WTC11 (cell line): Measurements from ENCODE around the gene FOXP1. TPM values are rescaled to one million over a fixed set of nuclear protein-coding genes. Genes with fewer than 3 reads are reported as not detected.

Source experiments
- ATAC-seq: fragments of 200-7000 bp; cut with Tn5 transposase; 2 replicates; pipeline ENCODE4 v1.10.0; 2021; ENCODE audit warnings: mild to moderate bottlenecking, moderate library complexity
- CTCF ChIA-PET: fragments of 300-600 bp; sonication (Branson Sonifier 250); formaldehyde crosslinking; loops from one replicate; lab custom pipeline; 2021; ENCODE audit warnings: antibody characterized with exemption; lab: Charles Lee
- POLR2A ChIA-PET: fragments of 350-600 bp; sonication (Branson Sonifier 250); formaldehyde crosslinking; loops from one replicate; lab custom pipeline; 2021; ENCODE audit warnings: antibody characterized with exemption; lab: Charles Lee
- DNase-seq: peaks from one replicate; pipeline ENCODE4 v3.0.0; 2021; ENCODE audit warnings: low spot score
- H3K27ac Mint-ChIP-seq: 2 replicates; pipeline ENCODE4 v1.8.0; 2021; ENCODE audit warnings: mixed read lengths
- H3K27me3 Mint-ChIP-seq: 2 replicates; pipeline ENCODE4 v1.8.0; 2021; ENCODE audit warnings: low read depth, mild to moderate bottlenecking, moderate library complexity, mixed read lengths
- H3K36me3 Mint-ChIP-seq: 2 replicates; pipeline ENCODE4 v1.8.0; 2021; ENCODE audit warnings: mixed read lengths
- H3K4me1 Mint-ChIP-seq: 2 replicates; pipeline ENCODE4 v1.8.0; 2022; ENCODE audit warnings: mixed read lengths
- H3K4me3 Mint-ChIP-seq: 2 replicates; pipeline ENCODE4 v1.8.0; 2021; ENCODE audit warnings: mild to moderate bottlenecking, moderate library complexity, mixed read lengths
- H3K9me3 Mint-ChIP-seq: 2 replicates; pipeline ENCODE4 v1.8.0; 2021; ENCODE audit warnings: mixed read lengths
- AFF4 ChIP-seq: sonication (generic); formaldehyde crosslinking; IDR thresholded peaks from 2 replicates; pipeline ENCODE4 v1.8.1; 2023; ENCODE audit warnings: mild to moderate bottlenecking, missing genetic modification reagents, borderline replicate concordance
- ATF6 ChIP-seq: sonication (generic); formaldehyde crosslinking; IDR thresholded peaks from 2 replicates; pipeline ENCODE4 v1.8.1; 2023; ENCODE audit warnings: mild to moderate bottlenecking, missing genetic modification reagents
- CBFB ChIP-seq: sonication (generic); formaldehyde crosslinking; IDR thresholded peaks from 2 replicates; pipeline ENCODE4 v1.8.1; 2022; ENCODE audit warnings: mild to moderate bottlenecking, low read depth, missing genetic modification reagents
- E2F4 ChIP-seq: sonication (generic); formaldehyde crosslinking; IDR thresholded peaks from 2 replicates; pipeline ENCODE4 v1.8.1; 2022; ENCODE audit warnings: low read depth, mild to moderate bottlenecking, moderate library complexity, missing genetic modification reagents, borderline replicate concordance
- E2F5 ChIP-seq: sonication (generic); formaldehyde crosslinking; IDR thresholded peaks from 2 replicates; pipeline ENCODE4 v1.8.1; 2022; ENCODE audit warnings: mild to moderate bottlenecking, moderate library complexity, missing genetic modification reagents
- FOXP4 ChIP-seq: sonication (generic); formaldehyde crosslinking; IDR thresholded peaks from 2 replicates; pipeline ENCODE4 v1.8.0; 2022; ENCODE audit warnings: mild to moderate bottlenecking, missing genetic modification reagents
- GRHL2 ChIP-seq: fragments of 250-450 bp; sonication (Bioruptor Pico); IDR thresholded peaks from 2 replicates; pipeline ENCODE4 v1.8.0; 2022; ENCODE audit warnings: mild to moderate bottlenecking, moderate library complexity; ENCODE audit not compliant: insufficient replicate concordance, severe bottlenecking
- HMGA2 ChIP-seq: fragments of 250-450 bp; sonication (Bioruptor Pico); IDR thresholded peaks from 2 replicates; pipeline ENCODE4 v1.4.0; 2021; ENCODE audit warnings: mild to moderate bottlenecking, moderate library complexity
- JUN ChIP-seq: sonication (generic); formaldehyde crosslinking; IDR thresholded peaks from 2 replicates; pipeline ENCODE4 v1.8.0; 2023; ENCODE audit warnings: mild to moderate bottlenecking, missing genetic modification reagents
- NR3C1 ChIP-seq: sonication (generic); formaldehyde crosslinking; conservative IDR thresholded peaks from 2 replicates; pipeline ENCODE4 v1.8.1; 2023; ENCODE audit warnings: low read depth, mild to moderate bottlenecking, missing genetic modification reagents
- RELA ChIP-seq: sonication (generic); formaldehyde crosslinking; IDR thresholded peaks from 2 replicates; pipeline ENCODE4 v1.8.1; 2022; ENCODE audit warnings: missing genetic modification reagents, mild to moderate bottlenecking, borderline replicate concordance
- SMAD3 ChIP-seq: sonication (generic); formaldehyde crosslinking; IDR thresholded peaks from 2 replicates; pipeline ENCODE4 v1.8.0; 2022; ENCODE audit warnings: missing genetic modification reagents, mild to moderate bottlenecking, borderline replicate concordance
- SP1 ChIP-seq: sonication (generic); formaldehyde crosslinking; conservative IDR thresholded peaks from 2 replicates; pipeline ENCODE4 v1.8.1; 2022; ENCODE audit warnings: missing genetic modification reagents
- TEAD4 ChIP-seq: sonication (generic); formaldehyde crosslinking; IDR thresholded peaks from 2 replicates; pipeline ENCODE4 v1.8.0; 2022; ENCODE audit warnings: mild to moderate bottlenecking, missing genetic modification reagents
- ZBTB43 ChIP-seq: sonication (generic); formaldehyde crosslinking; IDR thresholded peaks from 2 replicates; pipeline ENCODE4 v1.8.1; 2023; ENCODE audit warnings: mild to moderate bottlenecking, missing genetic modification reagents
- ZNF219 ChIP-seq: sonication (generic); formaldehyde crosslinking; IDR thresholded peaks from 2 replicates; pipeline ENCODE4 v1.8.0; 2023; ENCODE audit warnings: missing genetic modification reagents, mild to moderate bottlenecking, borderline replicate concordance
- ZNF671 ChIP-seq: fragments of 250-450 bp; sonication (Bioruptor Pico); IDR thresholded peaks from 2 replicates; pipeline ENCODE4 v1.8.0; 2021; ENCODE audit warnings: mild to moderate bottlenecking
- total RNA-seq: library from RNA; stranded (reverse); gene quantifications from 3 replicates; pipeline ENCODE4 v1.2.3, GENCODE V29; 2021

The FOXP1 gene
- total RNA-seq, 1 experiment from 2014 or later = 25.8 TPM

GRCh38 chr3:71398157-71398836, 185.2 kb downstream of the FOXP1 start (continued):
- no peak for TF ChIP-seq JUN (CRISPR knock-in tag)
- no peak for TF ChIP-seq SP1

GRCh38 chr3:71397726-71398125, 185.8 kb downstream of the FOXP1 start:
- Mint-ChIP-seq H3K9me3 (no peaks in the 10 kb centered on the region), H3K4me1 (peaks cover 18% of the 10 kb centered on the region), H3K27ac (no peak overlapping the region), H3K27me3 (no peaks in the 10 kb centered on the region), H3K4me3 (no peak overlapping the region), H3K36me3 (no peaks in the 10 kb centered on the region)
- no peak for DNase-seq
- no peak for ATAC-seq
- CTCF ChIA-PET = interaction anchor here (0.5 to 2.3 kb wide), 26 partner anchors 8 to 426 kb away, joined by 3 to 16 read pairs (median 4); no protein-coding TSS in a partner anchor
- TF ChIP-seq FOXP4 (CRISPR knock-in tag) = no peak
- no peak for TF ChIP-seq CBFB (CRISPR knock-in tag)
- no peak for TF ChIP-seq TEAD4 (CRISPR knock-in tag)
- no peak for TF ChIP-seq ZNF219 (CRISPR knock-in tag)
- TF ChIP-seq NR3C1 (CRISPR knock-in tag) = no peak
- no peak for TF ChIP-seq RELA (CRISPR knock-in tag)
- no peak for TF ChIP-seq ZBTB43 (CRISPR knock-in tag)
- no peak for TF ChIP-seq E2F5 (CRISPR knock-in tag)
- TF ChIP-seq SP1 = no peak
- TF ChIP-seq ATF6 (CRISPR knock-in tag) = no peak
- TF ChIP-seq E2F4 (CRISPR knock-in tag) = no peak
- no peak for TF ChIP-seq ZNF671 (CRISPR knock-in tag)
- no peak for TF ChIP-seq HMGA2
- TF ChIP-seq AFF4 (CRISPR knock-in tag) = no peak
- TF ChIP-seq SMAD3 (CRISPR knock-in tag) = no peak
- no peak for TF ChIP-seq GRHL2
- POLR2A ChIA-PET = interaction anchor here (0.5 kb wide), 1 partner anchor 129 kb away, joined by 6 read pairs; no protein-coding TSS in a partner anchor
